ENCODE measurements around the gene NLRC5.

DNA sequence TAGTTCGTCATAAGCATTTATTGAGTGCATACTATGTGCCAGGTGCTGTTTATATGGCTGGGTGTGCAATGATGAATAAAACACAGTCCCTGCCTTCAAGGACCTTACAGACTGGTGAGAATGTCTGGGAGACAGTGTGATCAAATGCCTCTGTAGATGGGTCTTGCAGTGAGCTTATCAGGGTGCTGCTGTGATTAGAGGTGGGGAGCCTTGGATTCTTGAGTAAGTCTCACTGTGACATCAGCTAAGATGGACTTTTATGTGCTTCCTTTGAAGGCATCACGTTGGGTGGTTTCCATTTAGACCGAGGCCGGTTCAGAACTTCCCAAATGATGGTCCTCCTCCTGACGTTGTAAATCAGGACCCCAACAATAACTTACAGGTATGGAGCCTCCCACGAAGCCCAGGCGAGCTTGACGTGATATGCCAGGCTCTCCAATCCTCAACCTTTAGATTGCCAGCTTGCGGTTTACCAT, 47.5 kb upstream of the NLRC5 start:
- TF ChIP-seq CTCF (IDR thresholded peaks at IDR 0.05) (no peak), POLR2A (IDR thresholded peaks at IDR 0.05) (peak in 2 of 3 donors; percentile 0 to 18)

Data from body of pancreas (tissue), 4 donors.